Dendritic cell treated with granulocyte-macrophage colony-stimulating factor and Interleukin-4, amounts not matched to agents 40 ng/mL and 50 ng/mL, for 4 days (primary cell): Measurements from ENCODE around the gene NREP.
"Not testable (repeated sequence)": the region's sequence is repeated elsewhere in the genome, so short reads cannot be mapped to it uniquely, and the experiment has no call there.

Experiments used
- H3K27ac Mint-ChIP-seq: one replicate; pipeline ENCODE4 v1.8.0; 2022; ENCODE audit warnings: mild to moderate bottlenecking, mixed read lengths
- H3K27me3 Mint-ChIP-seq: one replicate; pipeline ENCODE4 v1.8.0; 2022; ENCODE audit warnings: mild to moderate bottlenecking, mixed read lengths
- H3K36me3 Mint-ChIP-seq: one replicate; pipeline ENCODE4 v1.8.0; 2022; ENCODE audit warnings: low read depth, mixed read lengths
- H3K4me1 Mint-ChIP-seq: one replicate; pipeline ENCODE4 v1.8.0; 2022; ENCODE audit warnings: low read depth, mixed read lengths
- H3K4me3 Mint-ChIP-seq: one replicate; pipeline ENCODE4 v1.8.0; 2022; ENCODE audit warnings: mild to moderate bottlenecking, moderate library complexity, mixed read lengths
- H3K9me3 Mint-ChIP-seq: one replicate; pipeline ENCODE4 v1.8.0; 2022; ENCODE audit warnings: mixed read lengths
- intact Hi-C: fragments of 100-400 bp; cut with micrococcal nuclease; formaldehyde crosslinking; loops from one replicate; pipeline ENCODE4 v1.15.0; 2022

NREP gene

DNA sequence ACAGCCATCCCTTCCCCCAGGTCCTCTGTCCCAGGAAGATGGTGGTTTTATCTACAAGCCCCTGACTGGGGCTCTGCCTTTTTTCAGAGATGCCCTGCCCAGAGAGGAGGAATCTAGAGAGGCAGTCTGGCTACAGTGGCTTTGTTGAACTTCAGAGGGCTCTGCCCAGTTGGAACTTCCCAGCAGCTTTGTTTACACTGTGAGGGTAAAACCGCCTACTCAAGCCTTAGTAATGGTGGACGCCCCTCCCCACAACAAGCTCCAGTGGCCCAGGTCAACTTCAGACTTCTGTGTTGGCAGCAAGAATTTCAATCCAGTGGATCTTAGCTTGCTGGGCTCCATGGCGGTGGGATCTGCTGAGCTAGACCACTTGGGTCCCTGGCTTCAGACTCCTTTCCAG is 40.2 kb downstream of the NREP start:
- H3K27me3 Mint-ChIP-seq, H3K36me3 Mint-ChIP-seq, H3K27ac Mint-ChIP-seq, H3K4me1 Mint-ChIP-seq, H3K4me3 Mint-ChIP-seq, intact Hi-C loops: not testable (repeated sequence)
- H3K9me3 Mint-ChIP-seq, result peaks cover 44% of the 10 kb centered on the region

GRCh38 chr5:111707630-111708164 is 49.3 kb downstream of the NREP start:
- Mint-ChIP-seq H3K4me1 (peaks cover 5% of the 10 kb centered on the region), H3K27me3 (no peaks in the 10 kb centered on the region), H3K36me3 (no peaks in the 10 kb centered on the region), H3K4me3 (no peak overlapping the region), H3K27ac (no peak overlapping the region), H3K9me3 (peaks cover 11% of the 10 kb centered on the region)
- intact Hi-C loops, result no loop called here

DNA sequence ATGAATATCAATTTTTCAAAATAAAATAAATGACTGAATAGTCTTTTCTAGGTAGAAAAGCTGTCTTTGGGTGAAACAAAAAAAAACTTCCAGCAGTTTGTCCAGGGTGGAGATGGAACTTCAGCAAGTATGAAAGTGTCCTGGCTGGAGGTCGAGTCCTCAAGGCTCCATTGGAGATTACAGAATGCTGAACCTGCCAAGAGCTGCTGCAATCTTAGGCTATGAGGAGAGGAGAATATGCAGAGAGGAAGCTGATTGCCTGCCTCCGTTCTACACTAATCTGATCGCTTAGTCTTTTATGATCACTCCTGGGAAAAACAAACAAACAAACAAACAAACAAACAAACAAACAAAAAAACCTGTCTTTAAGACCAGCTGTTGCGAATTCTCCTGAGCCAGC is 50.6 kb downstream of the NREP start:
- Mint-ChIP-seq H3K9me3 (no peaks in the 10 kb centered on the region), H3K27ac (no peak overlapping the region), H3K27me3 (no peaks in the 10 kb centered on the region), H3K4me3 (no peak overlapping the region), H3K36me3 (no peaks in the 10 kb centered on the region), H3K4me1 (peaks cover 5% of the 10 kb centered on the region)
- intact Hi-C loops, result no loop called here

DNA sequence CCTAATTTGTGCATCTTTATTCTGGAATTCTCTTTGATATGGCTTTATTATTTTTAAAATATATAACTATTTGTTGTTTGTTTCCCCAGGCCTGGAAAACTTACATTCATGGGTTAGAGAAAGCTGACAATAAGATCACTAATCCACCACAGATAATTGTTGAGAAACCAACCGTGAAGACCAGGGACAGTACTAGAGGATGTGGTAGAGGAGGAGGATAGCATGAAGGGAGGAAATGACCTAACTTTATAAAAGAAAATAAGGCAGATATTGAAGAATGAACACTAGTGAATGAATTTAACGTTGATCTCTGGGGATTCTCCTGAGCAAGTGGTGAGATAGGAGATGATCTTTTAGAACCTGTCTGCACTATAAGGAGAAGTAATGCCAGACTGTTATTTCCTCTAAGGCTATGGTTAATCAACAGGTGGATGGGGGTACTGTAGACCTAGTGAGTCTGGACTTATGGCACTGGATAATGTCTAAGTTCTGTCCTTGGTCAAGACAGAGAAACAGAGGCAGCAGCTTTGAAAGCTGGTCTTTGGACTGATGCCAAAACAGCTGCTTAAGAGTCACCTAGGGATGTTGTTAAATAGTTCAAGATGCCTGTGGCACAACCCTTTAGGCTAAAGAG is 52.4 kb downstream of the NREP start:
- Mint-ChIP-seq H3K27ac (no peak overlapping the region), H3K4me1 (peaks cover 5% of the 10 kb centered on the region), H3K27me3 (no peaks in the 10 kb centered on the region), H3K4me3 (no peak overlapping the region), H3K36me3 (no peaks in the 10 kb centered on the region), H3K9me3 (no peaks in the 10 kb centered on the region)
- intact Hi-C loops, result no loop called here

DNA sequence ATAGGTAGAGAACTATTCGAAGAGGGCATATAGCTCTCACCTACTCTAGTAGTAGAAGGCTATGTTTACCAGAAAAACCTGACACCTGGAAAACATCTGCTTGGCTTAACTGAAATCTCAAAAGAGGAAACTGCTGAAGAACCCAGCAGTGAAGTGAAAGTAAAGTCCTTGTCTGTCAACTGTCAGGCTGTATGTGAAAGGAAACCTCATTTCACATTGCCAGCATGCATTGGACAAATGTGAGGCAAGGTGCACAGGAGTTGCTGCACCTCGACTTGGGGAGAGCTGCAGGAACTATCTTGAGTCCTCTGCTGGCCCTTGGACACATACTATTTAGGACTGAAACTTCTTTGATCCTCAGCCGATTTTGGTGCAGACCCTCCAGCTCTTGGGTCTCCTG is 53.3 kb downstream of the NREP start:
- Mint-ChIP-seq H3K9me3 (no peaks in the 10 kb centered on the region), H3K27ac (no peak overlapping the region), H3K4me3 (no peak overlapping the region)

GRCh38 chr5:111699976-111700375 is 57.0 kb downstream of the NREP start:
- Mint-ChIP-seq H3K36me3 (no peaks in the 10 kb centered on the region), H3K4me1 (peaks cover 5% of the 10 kb centered on the region), H3K9me3 (no peaks in the 10 kb centered on the region), H3K27ac (no peak overlapping the region), H3K27me3 (no peaks in the 10 kb centered on the region), H3K4me3 (no peak overlapping the region)
- intact Hi-C loops, result no loop called here

More for the DNA sequence above, 53.3 kb downstream of the NREP start:
- peaks cover 5% of the 10 kb centered on the region for H3K4me1 Mint-ChIP-seq
- no peaks in the 10 kb centered on the region for H3K36me3 Mint-ChIP-seq
- intact Hi-C loops, result no loop called here
- H3K27me3 Mint-ChIP-seq, result no peaks in the 10 kb centered on the region

DNA sequence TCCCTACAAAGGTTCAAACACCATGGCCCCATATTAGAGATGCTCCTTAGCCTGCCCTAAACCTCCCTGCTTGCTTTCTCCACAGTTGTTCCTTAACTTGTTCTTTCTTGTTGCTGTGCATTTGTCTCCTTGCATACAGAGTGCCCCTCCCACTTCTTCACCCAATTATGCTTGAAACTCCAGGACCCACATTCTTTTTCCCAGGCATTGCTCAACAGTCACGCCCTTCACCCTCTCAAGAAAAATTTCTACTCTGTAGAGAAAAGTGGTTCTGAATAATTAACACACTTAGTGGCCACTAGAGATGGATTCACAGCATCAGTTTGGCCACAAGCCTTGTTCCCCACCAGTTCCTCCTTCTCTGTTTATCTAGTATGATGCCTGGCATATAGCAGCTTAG is 57.7 kb downstream of the NREP start:
- Mint-ChIP-seq H3K9me3 (no peaks in the 10 kb centered on the region), H3K27me3 (no peaks in the 10 kb centered on the region), H3K27ac (no peak overlapping the region), H3K4me3 (no peak overlapping the region), H3K4me1 (peaks cover 5% of the 10 kb centered on the region), H3K36me3 (no peaks in the 10 kb centered on the region)
- intact Hi-C loops, result no loop called here

- no peaks in the 10 kb centered on the region for H3K9me3 Mint-ChIP-seq
- H3K27me3 Mint-ChIP-seq, result no peaks in the 10 kb centered on the region
- H3K4me1 Mint-ChIP-seq, result no peaks in the 10 kb centered on the region
- intact Hi-C loops, result no loop called here
- H3K27ac Mint-ChIP-seq, result no peak overlapping the region
- no peak overlapping the region for H3K4me3 Mint-ChIP-seq
- H3K36me3 Mint-ChIP-seq, result no peaks in the 10 kb centered on the region
These were observed 58.9 kb downstream of the NREP start for GRCh38 chr5:111697881-111698757.

- intact Hi-C loops, result no loop called here
- no peaks in the 10 kb centered on the region for H3K27me3 Mint-ChIP-seq
- no peaks in the 10 kb centered on the region for H3K36me3 Mint-ChIP-seq
- no peaks in the 10 kb centered on the region for H3K4me1 Mint-ChIP-seq
- no peak overlapping the region for H3K4me3 Mint-ChIP-seq
- H3K27ac Mint-ChIP-seq, result no peak overlapping the region
- no peaks in the 10 kb centered on the region for H3K9me3 Mint-ChIP-seq
These were observed 59.8 kb downstream of the NREP start for GRCh38 chr5:111697215-111697614.

- H3K36me3 Mint-ChIP-seq, result no peaks in the 10 kb centered on the region
- intact Hi-C loops, result no loop called here
- H3K9me3 Mint-ChIP-seq, result no peaks in the 10 kb centered on the region
- no peak overlapping the region for H3K27ac Mint-ChIP-seq
- H3K4me3 Mint-ChIP-seq, result no peak overlapping the region
- H3K4me1 Mint-ChIP-seq, result no peaks in the 10 kb centered on the region
- H3K27me3 Mint-ChIP-seq, result no peaks in the 10 kb centered on the region
These were observed 61.0 kb downstream of the NREP start for GRCh38 chr5:111695991-111696390.

DNA sequence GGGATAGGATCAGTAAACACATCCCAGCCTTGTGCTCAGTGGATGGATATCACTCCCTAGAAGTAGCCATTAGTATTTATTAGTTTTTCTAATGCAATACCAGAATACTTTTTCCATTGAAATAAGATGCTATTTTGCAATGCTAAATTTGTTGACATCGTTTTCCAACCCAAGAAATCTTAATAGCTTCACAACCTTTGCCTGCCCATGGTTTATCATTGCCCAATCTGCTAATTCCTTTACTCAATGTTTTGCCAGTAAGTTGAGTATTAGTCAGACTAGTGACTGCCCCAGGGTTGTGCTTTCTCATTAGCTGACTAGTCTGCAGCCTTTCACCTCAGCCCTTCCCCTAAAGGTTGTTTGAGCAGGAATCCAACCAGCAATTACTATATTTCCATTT is 62.9 kb downstream of the NREP start:
- no peak overlapping the region for H3K4me3 Mint-ChIP-seq
- H3K36me3 Mint-ChIP-seq, result no peaks in the 10 kb centered on the region
- no peak overlapping the region for H3K27ac Mint-ChIP-seq
- H3K4me1 Mint-ChIP-seq, result no peaks in the 10 kb centered on the region
- intact Hi-C loops, result no loop called here
- H3K27me3 Mint-ChIP-seq, result no peaks in the 10 kb centered on the region
- H3K9me3 Mint-ChIP-seq, result no peaks in the 10 kb centered on the region

GRCh38 chr5:111691914-111692313 is 65.1 kb downstream of the NREP start:
- no peak overlapping the region for H3K4me3 Mint-ChIP-seq
- no peak overlapping the region for H3K27ac Mint-ChIP-seq
- H3K36me3 Mint-ChIP-seq, result no peaks in the 10 kb centered on the region
- H3K27me3 Mint-ChIP-seq, result no peaks in the 10 kb centered on the region
- H3K9me3 Mint-ChIP-seq, result no peaks in the 10 kb centered on the region
- H3K4me1 Mint-ChIP-seq, result no peaks in the 10 kb centered on the region
- intact Hi-C loops, result no loop called here

DNA sequence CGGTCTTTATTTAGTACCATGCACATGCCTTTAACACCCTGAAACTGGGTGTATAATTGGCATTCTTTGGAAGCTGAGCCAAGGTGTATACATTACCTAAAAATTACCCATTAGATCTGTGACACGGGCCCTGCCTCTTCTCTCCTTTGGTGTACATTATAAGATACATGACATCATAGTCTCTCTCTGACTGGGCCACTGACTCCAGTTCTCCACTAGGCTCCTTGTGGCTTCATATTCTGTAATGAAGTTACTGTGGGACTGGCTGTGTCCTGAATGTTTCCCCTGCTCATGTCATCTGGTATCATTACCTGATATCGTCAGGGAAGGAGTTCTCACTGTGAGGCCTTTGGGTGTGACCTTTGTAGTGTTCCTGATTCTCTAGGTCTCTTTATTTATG is 65.5 kb downstream of the NREP start:
- no peaks in the 10 kb centered on the region for H3K9me3 Mint-ChIP-seq
- intact Hi-C loops, result no loop called here
- H3K36me3 Mint-ChIP-seq, result no peaks in the 10 kb centered on the region
- H3K27ac Mint-ChIP-seq, result no peak overlapping the region
- no peak overlapping the region for H3K4me3 Mint-ChIP-seq
- H3K27me3 Mint-ChIP-seq, result no peaks in the 10 kb centered on the region
- H3K4me1 Mint-ChIP-seq, result no peaks in the 10 kb centered on the region

DNA sequence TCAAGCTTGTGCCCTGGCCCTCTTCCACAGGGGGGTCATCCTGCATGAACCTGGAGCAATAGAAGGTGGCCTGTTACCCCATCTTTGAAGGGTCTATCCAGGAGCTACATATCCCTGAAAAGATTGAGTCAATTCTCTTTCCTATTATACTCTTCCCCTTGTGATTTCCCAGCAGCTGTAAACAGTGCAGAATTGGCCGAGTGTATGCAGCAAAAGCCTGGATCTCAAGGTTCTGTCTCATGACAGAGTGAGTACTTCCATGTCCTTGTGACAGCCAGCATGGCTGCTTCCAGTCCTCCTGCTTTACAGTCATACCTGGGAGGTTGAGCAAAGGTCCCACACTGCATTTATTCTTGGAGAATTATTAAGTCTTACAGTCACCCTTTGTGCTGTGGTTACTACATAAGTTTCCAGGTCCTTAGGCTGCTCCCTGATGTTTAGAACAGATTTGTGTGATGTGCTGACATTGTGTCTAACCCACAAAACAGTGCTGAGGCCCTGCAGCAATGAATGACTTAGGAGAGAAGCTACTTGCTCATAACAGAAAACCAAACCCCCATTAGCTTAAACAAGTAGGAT is 67.5 kb downstream of the NREP start:
- Mint-ChIP-seq H3K4me1 (no peaks in the 10 kb centered on the region), H3K36me3 (no peaks in the 10 kb centered on the region), H3K9me3 (no peaks in the 10 kb centered on the region), H3K4me3 (no peak overlapping the region), H3K27me3 (no peaks in the 10 kb centered on the region), H3K27ac (no peak overlapping the region)
- intact Hi-C loops, result no loop called here
